Smooth muscle cell (in vitro differentiated cells): ENCODE measurements around the gene SORBS1. TPM values are rescaled to one million over a fixed set of nuclear protein-coding genes. Genes with fewer than 3 reads are reported as not detected.

ENCODE experiments used
- DNase-seq: peaks from one replicate; lab custom pipeline; 2025; ENCODE audit not compliant: unreplicated experiment; lab: John Stamatoyannopoulos, UW
- H2AFZ ChIP-seq: fragments of 200-600 bp; sonication (generic); 2 replicates; pipeline ENCODE4 v1.6.0; 2016; ENCODE audit warnings: antibody characterized with exemption, low read depth, mild to moderate bottlenecking
- H3F3A ChIP-seq: fragments of 200-600 bp; sonication (generic); 2 replicates; pipeline ENCODE4 v1.6.0; 2017; ENCODE audit warnings: antibody characterized with exemption, low read depth
- H3K27ac ChIP-seq: fragments of 200-600 bp; sonication (generic); 2 replicates; pipeline ENCODE4 v1.5.1; 2016; ENCODE audit warnings: low read depth, mild to moderate bottlenecking
- H3K27me3 ChIP-seq: fragments of 200-600 bp; sonication (generic); 2 replicates; pipeline ENCODE4 v1.6.1; 2016; ENCODE audit warnings: low read depth, mild to moderate bottlenecking
- H3K36me3 ChIP-seq: fragments of 200-600 bp; sonication (generic); 2 replicates; pipeline ENCODE4 v1.5.1; 2016; ENCODE audit warnings: low read depth
- H3K4me1 ChIP-seq: fragments of 200-600 bp; sonication (generic); 2 replicates; pipeline ENCODE4 v1.5.1; 2016; ENCODE audit warnings: low read depth
- H3K4me2 ChIP-seq: fragments of 200-600 bp; sonication (generic); 2 replicates; pipeline ENCODE4 v1.6.0; 2016; ENCODE audit warnings: mild to moderate bottlenecking
- H3K4me3 ChIP-seq: fragments of 200-600 bp; sonication (generic); 2 replicates; pipeline ENCODE4 v1.5.1; 2016; ENCODE audit warnings: mild to moderate bottlenecking
- H3K79me2 ChIP-seq: fragments of 200-600 bp; sonication (generic); 2 replicates; pipeline ENCODE4 v1.6.0; 2016; ENCODE audit warnings: low read depth, mild to moderate bottlenecking
- H3K9ac ChIP-seq: fragments of 200-600 bp; sonication (generic); 2 replicates; pipeline ENCODE4 v1.6.0; 2016; ENCODE audit warnings: low read depth
- H3K9me3 ChIP-seq: fragments of 200-600 bp; sonication (generic); replicated peaks from 2 replicates; pipeline ENCODE4 v1.5.1; 2016; ENCODE audit warnings: low read depth
- H4K20me1 ChIP-seq: fragments of 200-600 bp; sonication (generic); 2 replicates; pipeline ENCODE4 v1.6.0; 2016; ENCODE audit warnings: low read depth
- WGBS: methylation state at CpG from one replicate; pipeline ENCODE4 v1.1.7; 2016; ENCODE audit warnings: low lambda C conversion rate; 5-methylcytosine and 5-hydroxymethylcytosine counted together
- polyA plus RNA-seq: library from polyadenylated mRNA; unstranded; fragments of >200 nt; fragmentation: Nextera tagmentation; extraction: Ambion mirVana; gene quantifications from 2 replicates; pipeline ENCODE4 v1.2.1, GENCODE V29; 2016
- total RNA-seq: library from RNA; depleted of rRNA; stranded (reverse); fragments of >200 nt; gene quantifications from 2 replicates; pipeline ENCODE4 v1.2.3, GENCODE V29; 2014
- TF ChIP-seq, protein P1 (sequence below): fragments of 200-600 bp; sonication (generic); IDR thresholded peaks from 2 replicates; pipeline ENCODE4 v1.5.1; 2017; ENCODE audit warnings: borderline replicate concordance, mild to moderate bottlenecking, antibody characterized with exemption; ENCODE audit not compliant: insufficient read depth, poor library complexity, severe bottlenecking

Gene SORBS1
- total and polyA plus RNA-seq, 2 experiments from 2014 or later: 14.6 to 21.0 TPM

- Histone ChIP-seq H2AFZ (no peak overlapping the region), H4K20me1 (no peaks in the 10 kb centered on the region), H3K4me2 (peak overlapping the region; percentile 23), H3K9ac (no peak overlapping the region), H3K27ac (peak overlapping the region; percentile 58), H3K36me3 (no peaks in the 10 kb centered on the region), H3K79me2 (peaks cover 8% of the 10 kb centered on the region), H3K4me1 (no peaks in the 10 kb centered on the region), H3F3A (peaks cover 5% of the 10 kb centered on the region), H3K4me3 (no peak overlapping the region), H3K27me3 (no peaks in the 10 kb centered on the region), H3K9me3 (no peaks in the 10 kb centered on the region)
- TF ChIP-seq, protein P1, sequence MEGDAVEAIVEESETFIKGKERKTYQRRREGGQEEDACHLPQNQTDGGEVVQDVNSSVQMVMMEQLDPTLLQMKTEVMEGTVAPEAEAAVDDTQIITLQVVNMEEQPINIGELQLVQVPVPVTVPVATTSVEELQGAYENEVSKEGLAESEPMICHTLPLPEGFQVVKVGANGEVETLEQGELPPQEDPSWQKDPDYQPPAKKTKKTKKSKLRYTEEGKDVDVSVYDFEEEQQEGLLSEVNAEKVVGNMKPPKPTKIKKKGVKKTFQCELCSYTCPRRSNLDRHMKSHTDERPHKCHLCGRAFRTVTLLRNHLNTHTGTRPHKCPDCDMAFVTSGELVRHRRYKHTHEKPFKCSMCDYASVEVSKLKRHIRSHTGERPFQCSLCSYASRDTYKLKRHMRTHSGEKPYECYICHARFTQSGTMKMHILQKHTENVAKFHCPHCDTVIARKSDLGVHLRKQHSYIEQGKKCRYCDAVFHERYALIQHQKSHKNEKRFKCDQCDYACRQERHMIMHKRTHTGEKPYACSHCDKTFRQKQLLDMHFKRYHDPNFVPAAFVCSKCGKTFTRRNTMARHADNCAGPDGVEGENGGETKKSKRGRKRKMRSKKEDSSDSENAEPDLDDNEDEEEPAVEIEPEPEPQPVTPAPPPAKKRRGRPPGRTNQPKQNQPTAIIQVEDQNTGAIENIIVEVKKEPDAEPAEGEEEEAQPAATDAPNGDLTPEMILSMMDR: no peak
- 28% methylated on average over 6 of the region's 6 CpGs for WGBS
- no peak for DNase-seq
These were observed 115.8 kb downstream of the SORBS1 start for GRCh38 chr10:95445223-95445836.

DNA sequence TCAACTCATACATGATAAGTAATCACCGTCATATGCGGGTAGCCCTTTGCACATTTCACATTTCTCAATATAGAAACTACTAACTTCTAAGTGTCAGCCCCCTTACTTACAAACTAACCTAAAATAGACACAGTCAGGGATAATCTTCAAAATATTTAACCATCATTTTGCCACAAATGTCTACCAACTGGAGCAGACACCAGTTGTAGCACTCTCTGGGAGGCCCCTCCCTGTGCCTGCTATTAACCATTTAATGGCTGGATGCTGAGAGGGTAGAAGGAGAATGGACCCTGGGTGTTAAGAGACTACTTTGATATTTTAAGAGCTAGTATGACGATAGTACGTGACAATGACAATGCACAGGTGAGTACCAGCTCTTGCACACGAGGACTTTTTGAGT is 116.4 kb downstream of the SORBS1 start:
- Histone ChIP-seq H4K20me1 (no peaks in the 10 kb centered on the region), H2AFZ (no peak overlapping the region), H3K4me2 (no peak overlapping the region), H3K9ac (no peak overlapping the region), H3K9me3 (no peaks in the 10 kb centered on the region), H3K4me3 (no peak overlapping the region), H3F3A (peaks cover 5% of the 10 kb centered on the region), H3K4me1 (no peaks in the 10 kb centered on the region), H3K36me3 (no peaks in the 10 kb centered on the region), H3K27me3 (no peaks in the 10 kb centered on the region), H3K79me2 (peaks cover 7% of the 10 kb centered on the region), H3K27ac (no peak overlapping the region)
- TF ChIP-seq, protein P1: no peak
- WGBS: 86% methylated on average over 5 of the region's 5 CpGs
- no peak for DNase-seq

- 84% methylated on average over 1 of the region's 1 CpG for WGBS
- Histone ChIP-seq H3K4me1 (no peaks in the 10 kb centered on the region), H2AFZ (no peak overlapping the region), H3K27me3 (no peaks in the 10 kb centered on the region), H3F3A (peaks cover 5% of the 10 kb centered on the region), H3K9ac (no peak overlapping the region), H4K20me1 (no peaks in the 10 kb centered on the region), H3K27ac (no peak overlapping the region), H3K79me2 (no peaks in the 10 kb centered on the region), H3K36me3 (no peaks in the 10 kb centered on the region), H3K4me3 (no peak overlapping the region), H3K4me2 (no peak overlapping the region), H3K9me3 (no peaks in the 10 kb centered on the region)
- TF ChIP-seq, protein P1: no peak
- no peak for DNase-seq
These were observed 117.5 kb downstream of the SORBS1 start for GRCh38 chr10:95443636-95444035.

GRCh38 chr10:95442341-95442740 is 118.8 kb downstream of the SORBS1 start:
- 95% methylated on average over 6 of the region's 7 CpGs for WGBS
- Histone ChIP-seq H3K4me1 (no peaks in the 10 kb centered on the region), H3K4me2 (no peak overlapping the region), H3K9me3 (no peaks in the 10 kb centered on the region), H4K20me1 (no peaks in the 10 kb centered on the region), H3F3A (peaks cover 5% of the 10 kb centered on the region), H3K27ac (no peak overlapping the region), H3K36me3 (no peaks in the 10 kb centered on the region), H3K79me2 (no peaks in the 10 kb centered on the region), H3K4me3 (no peak overlapping the region), H3K9ac (no peak overlapping the region), H3K27me3 (no peaks in the 10 kb centered on the region), H2AFZ (no peak overlapping the region)
- TF ChIP-seq, protein P1: no peak
- no peak for DNase-seq
